OCI-LY7 (cell line): Measurements from ENCODE around the gene HTD2.

ENCODE experiments used
- EZH2phosphoT487 ChIP-seq: fragments of 200-600 bp; sonication (generic); IDR thresholded peaks from 2 replicates; pipeline ENCODE4 v1.6.1; 2018; ENCODE audit warnings: low read depth, borderline replicate concordance, mild to moderate bottlenecking, mixed run types, antibody characterized with exemption, low read length, moderate library complexity, mixed read lengths
- TF ChIP-seq, protein P1 (sequence below): fragments of 200-600 bp; sonication (generic); conservative IDR thresholded peaks from 2 replicates; pipeline ENCODE4 v1.5.1; 2014; ENCODE audit warnings: mild to moderate bottlenecking, antibody characterized with exemption, low read length, moderate library complexity, mixed read lengths

DNA sequence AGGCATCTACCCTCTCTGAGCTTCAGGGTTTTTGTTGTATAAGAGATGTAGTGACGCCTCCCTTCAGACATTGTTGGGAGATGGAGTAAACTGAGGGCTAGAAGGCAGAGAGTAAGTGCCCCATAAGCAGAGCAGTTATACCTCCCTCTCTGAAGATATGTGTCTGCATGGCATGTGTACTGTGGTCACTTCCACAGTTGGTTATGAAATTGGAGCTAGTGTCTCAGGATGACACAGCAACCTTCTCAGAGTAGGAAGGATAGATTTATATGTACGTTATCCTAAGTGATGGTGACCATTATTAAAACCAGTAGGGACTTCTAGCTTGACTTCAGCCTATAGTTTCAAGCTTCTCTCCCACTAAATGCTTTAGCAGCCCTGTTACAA, 44.3 kb downstream of the HTD2 start:
- TF ChIP-seq, protein P1, sequence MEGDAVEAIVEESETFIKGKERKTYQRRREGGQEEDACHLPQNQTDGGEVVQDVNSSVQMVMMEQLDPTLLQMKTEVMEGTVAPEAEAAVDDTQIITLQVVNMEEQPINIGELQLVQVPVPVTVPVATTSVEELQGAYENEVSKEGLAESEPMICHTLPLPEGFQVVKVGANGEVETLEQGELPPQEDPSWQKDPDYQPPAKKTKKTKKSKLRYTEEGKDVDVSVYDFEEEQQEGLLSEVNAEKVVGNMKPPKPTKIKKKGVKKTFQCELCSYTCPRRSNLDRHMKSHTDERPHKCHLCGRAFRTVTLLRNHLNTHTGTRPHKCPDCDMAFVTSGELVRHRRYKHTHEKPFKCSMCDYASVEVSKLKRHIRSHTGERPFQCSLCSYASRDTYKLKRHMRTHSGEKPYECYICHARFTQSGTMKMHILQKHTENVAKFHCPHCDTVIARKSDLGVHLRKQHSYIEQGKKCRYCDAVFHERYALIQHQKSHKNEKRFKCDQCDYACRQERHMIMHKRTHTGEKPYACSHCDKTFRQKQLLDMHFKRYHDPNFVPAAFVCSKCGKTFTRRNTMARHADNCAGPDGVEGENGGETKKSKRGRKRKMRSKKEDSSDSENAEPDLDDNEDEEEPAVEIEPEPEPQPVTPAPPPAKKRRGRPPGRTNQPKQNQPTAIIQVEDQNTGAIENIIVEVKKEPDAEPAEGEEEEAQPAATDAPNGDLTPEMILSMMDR = no peak
- no peak for TF ChIP-seq EZH2phosphoT487
